Measurements from ENCODE around the gene C2orf92. TPM values are rescaled to one million over a fixed set of nuclear protein-coding genes. Genes with fewer than 3 reads are reported as not detected.

The C2orf92 gene
- total RNA-seq, 1 experiment from 2014 or later, result 10.2 TPM

DNA sequence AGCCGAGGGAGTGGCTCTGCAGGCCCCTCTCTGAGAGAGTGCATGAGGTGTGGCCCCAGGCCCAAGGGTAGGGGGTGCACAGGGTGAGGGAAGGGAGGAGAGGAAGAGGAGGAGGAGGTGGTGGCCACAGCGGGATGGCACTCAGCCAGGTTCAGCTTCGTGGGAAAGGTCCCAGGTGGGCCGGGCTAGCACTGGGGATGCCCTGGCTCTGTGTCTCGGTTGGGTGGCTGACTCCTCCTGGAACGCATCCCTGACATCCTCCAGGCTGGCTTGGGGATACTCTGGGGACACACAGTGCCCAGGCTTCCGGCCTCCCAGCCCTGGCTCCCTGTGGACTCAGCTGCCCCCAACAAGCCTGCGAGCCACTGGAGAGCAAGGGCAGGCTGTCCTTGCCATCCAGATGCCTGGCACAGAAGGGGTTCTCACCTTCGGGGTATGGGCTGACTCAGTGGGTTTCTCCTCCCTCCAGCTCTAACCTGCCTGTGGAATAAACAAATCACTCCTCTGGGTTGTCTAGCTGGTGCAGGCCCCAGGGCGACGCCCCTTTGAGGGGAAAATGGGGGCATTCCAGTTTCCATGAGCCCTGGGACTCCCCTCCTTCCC is 43.3 kb downstream of the C2orf92 start:
- no peaks in the 10 kb centered on the region for H3K9me3 Mint-ChIP-seq (ENCODE audit: unreplicated experiment)
- Histone ChIP-seq H3K4me1 (peaks cover 30% of the 10 kb centered on the region), H3K9me3 (no peaks in the 10 kb centered on the region), H3K27me3 (replicated peaks; ENCODE audit: control insufficient read depth, insufficient read depth, low read length) (no peaks in the 10 kb centered on the region), H3K36me3 (ENCODE audit: control insufficient read depth, insufficient read depth, low read length) (no peaks in the 10 kb centered on the region), H3K4me3 (ENCODE audit: low read depth, low read length) (no peak overlapping the region)
- peak overlapping the region; percentile 48 for H3K27ac Mint-ChIP-seq (ENCODE audit: unreplicated experiment)
- TF ChIP-seq, protein P1, sequence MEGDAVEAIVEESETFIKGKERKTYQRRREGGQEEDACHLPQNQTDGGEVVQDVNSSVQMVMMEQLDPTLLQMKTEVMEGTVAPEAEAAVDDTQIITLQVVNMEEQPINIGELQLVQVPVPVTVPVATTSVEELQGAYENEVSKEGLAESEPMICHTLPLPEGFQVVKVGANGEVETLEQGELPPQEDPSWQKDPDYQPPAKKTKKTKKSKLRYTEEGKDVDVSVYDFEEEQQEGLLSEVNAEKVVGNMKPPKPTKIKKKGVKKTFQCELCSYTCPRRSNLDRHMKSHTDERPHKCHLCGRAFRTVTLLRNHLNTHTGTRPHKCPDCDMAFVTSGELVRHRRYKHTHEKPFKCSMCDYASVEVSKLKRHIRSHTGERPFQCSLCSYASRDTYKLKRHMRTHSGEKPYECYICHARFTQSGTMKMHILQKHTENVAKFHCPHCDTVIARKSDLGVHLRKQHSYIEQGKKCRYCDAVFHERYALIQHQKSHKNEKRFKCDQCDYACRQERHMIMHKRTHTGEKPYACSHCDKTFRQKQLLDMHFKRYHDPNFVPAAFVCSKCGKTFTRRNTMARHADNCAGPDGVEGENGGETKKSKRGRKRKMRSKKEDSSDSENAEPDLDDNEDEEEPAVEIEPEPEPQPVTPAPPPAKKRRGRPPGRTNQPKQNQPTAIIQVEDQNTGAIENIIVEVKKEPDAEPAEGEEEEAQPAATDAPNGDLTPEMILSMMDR (IDR thresholded peaks at IDR 0.05; ENCODE audit: insufficient read depth in 1 of 2, low read depth in 1 of 2, low read length in 1 of 2, severe bottlenecking in 1 of 2, unreplicated experiment in 1 of 2), result no peak
- H3K4me3 Mint-ChIP-seq (ENCODE audit: unreplicated experiment), result no peak overlapping the region
- H3K36me3 Mint-ChIP-seq (ENCODE audit: insufficient read depth, unreplicated experiment), result no peaks in the 10 kb centered on the region
- ChIA-PET CTCF (interaction anchor here (2.1 kb wide), 1 partner anchor 13 kb away, joined by 5 read pairs; no protein-coding TSS in a partner anchor), POLR2A (no interaction called here)
- DNase-seq, result no peak
- peaks cover 34% of the 10 kb centered on the region for H3K4me1 Mint-ChIP-seq (ENCODE audit: low read depth, unreplicated experiment)
- no TSS peak for BruUV-seq (replicated peaks)
- intact Hi-C loops (cut with micrococcal nuclease; ENCODE audit: unreplicated experiment), result no loop called here
- no peaks in the 10 kb centered on the region for H3K27me3 Mint-ChIP-seq (ENCODE audit: insufficient read depth, unreplicated experiment)

DNA sequence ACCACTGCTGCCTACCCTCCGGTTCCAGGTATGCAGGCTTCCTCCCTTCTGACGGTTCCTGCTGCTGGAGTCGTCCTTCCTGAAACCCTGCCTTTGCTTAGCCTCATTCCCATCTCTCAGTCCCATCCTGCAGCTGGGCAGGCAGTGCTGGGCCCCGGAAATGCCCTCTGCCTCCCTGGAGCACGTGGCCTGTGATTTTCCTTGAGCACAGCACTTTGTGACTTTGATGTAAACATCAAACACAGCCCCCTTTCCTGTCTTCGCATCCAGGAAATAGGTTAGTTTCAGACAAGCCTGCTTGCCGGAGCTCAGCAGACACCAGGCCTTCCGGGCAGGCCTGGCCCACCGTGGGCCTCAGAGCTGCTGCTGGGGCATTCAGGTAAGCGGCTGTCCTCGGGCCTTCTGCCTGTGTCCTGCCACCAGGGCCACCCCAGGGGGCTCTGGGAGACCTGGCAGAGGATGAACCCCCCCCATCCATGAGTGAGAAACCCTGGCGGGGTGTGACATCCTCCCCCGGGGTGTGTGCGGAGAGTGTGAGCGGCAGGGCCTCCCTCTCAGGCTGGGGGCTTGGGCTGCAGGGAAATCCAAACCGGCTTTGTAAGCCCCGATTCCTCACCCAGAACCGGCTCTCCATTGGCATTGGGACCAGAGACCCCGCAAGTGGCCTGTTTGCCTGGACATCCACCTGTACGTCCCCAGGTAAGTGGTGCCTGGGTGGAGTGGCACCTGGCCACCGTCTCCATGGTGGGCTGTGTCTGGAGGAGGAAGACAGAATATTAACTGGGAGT is 44.0 kb downstream of the C2orf92 start, which contains the start of gene ZAP70:
ZAP70 (plus strand) TSS at position 281 of the 788 bp plus-strand sequence. CDS start 10,461 bp downstream, outside the sequence.
- Mint-ChIP-seq H3K9me3 (ENCODE audit: unreplicated experiment) (no peaks in the 10 kb centered on the region), H3K27ac (ENCODE audit: unreplicated experiment) (peak within 1 kb of the TSS; percentile 48), H3K36me3 (ENCODE audit: insufficient read depth, unreplicated experiment) (no peaks in the 10 kb centered on the region), H3K4me1 (ENCODE audit: low read depth, unreplicated experiment) (peaks cover 34% of the 10 kb centered on the region), H3K4me3 (ENCODE audit: unreplicated experiment) (no peak within 1 kb of the TSS), H3K27me3 (ENCODE audit: insufficient read depth, unreplicated experiment) (no peaks in the 10 kb centered on the region)
- H3K4me1 ChIP-seq, result peaks cover 30% of the 10 kb centered on the region
- POLR2A ChIA-PET, result no interaction called here
- no peaks in the 10 kb centered on the region for H3K27me3 ChIP-seq (replicated peaks; ENCODE audit: control insufficient read depth, insufficient read depth, low read length)
- DNase-seq, result peak in 1 of 2 experiments; percentile 27
- TF ChIP-seq, protein P1 (IDR thresholded peaks at IDR 0.05; ENCODE audit: insufficient read depth in 1 of 2, low read depth in 1 of 2, low read length in 1 of 2, severe bottlenecking in 1 of 2, unreplicated experiment in 1 of 2), result no peak
- no peak within 1 kb of the TSS for H3K4me3 ChIP-seq (ENCODE audit: low read depth, low read length)
- H3K36me3 ChIP-seq (ENCODE audit: control insufficient read depth, insufficient read depth, low read length), result no peaks in the 10 kb centered on the region
- H3K9me3 ChIP-seq, result no peaks in the 10 kb centered on the region
- CTCF ChIA-PET, result interaction anchor here (2.1 kb wide), 1 partner anchor 13 kb away, joined by 5 read pairs; no protein-coding TSS in a partner anchor
- BruUV-seq (replicated peaks), result no TSS peak
- intact Hi-C loops (cut with micrococcal nuclease; ENCODE audit: unreplicated experiment), result no loop called here

DNA sequence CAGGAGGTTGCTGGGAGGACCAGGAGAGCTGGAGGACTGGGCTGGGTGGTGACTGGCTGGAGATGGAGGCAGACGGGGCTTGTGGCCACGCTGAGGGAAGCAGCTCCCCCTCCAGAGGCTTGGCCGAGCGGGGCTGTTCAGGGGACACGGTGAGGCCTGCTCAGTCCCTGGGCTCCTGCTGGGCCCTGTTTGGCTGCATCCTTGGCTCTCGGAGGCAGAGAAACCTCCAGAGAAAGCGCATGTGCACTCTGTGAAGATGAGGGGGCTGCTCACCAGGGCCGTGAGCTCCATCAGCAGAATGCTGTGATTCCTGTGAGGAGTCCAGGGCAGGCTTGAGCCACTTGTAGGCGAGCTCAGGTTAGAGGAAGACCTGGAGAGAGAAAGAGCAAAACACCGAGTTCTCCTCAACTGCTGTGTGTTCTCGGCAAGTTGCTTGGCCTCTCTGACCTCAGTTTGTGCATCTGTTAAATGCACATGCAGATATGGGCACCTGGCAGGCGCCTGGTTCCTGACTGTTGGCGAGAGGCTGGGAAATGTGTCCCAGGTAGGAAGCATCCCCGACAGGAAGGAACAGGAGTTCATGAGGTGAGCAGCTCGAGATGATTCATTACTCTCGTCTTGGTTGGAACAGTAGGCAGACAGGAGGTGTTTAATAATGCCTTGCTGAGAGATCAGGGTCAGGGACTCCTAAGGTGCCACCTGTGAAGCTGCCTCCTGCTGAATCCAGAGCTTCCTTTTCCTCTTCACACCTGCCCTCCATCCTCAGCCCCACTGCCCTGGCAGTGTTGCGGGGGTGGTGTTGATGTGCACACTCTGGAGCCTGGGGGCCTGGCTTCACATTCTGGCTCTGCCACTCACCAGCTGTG is 44.8 kb downstream of the C2orf92 start:
- Mint-ChIP-seq H3K27ac (ENCODE audit: unreplicated experiment) (no peak overlapping the region), H3K36me3 (ENCODE audit: insufficient read depth, unreplicated experiment) (no peaks in the 10 kb centered on the region), H3K27me3 (ENCODE audit: insufficient read depth, unreplicated experiment) (no peaks in the 10 kb centered on the region), H3K9me3 (ENCODE audit: unreplicated experiment) (no peaks in the 10 kb centered on the region), H3K4me3 (ENCODE audit: unreplicated experiment) (no peak overlapping the region), H3K4me1 (ENCODE audit: low read depth, unreplicated experiment) (peaks cover 34% of the 10 kb centered on the region)
- DNase-seq, result peak in 1 of 2 experiments; percentile 30
- TF ChIP-seq, protein P1 (IDR thresholded peaks at IDR 0.05; ENCODE audit: insufficient read depth in 1 of 2, low read depth in 1 of 2, low read length in 1 of 2, severe bottlenecking in 1 of 2, unreplicated experiment in 1 of 2), result no peak
- H3K4me3 ChIP-seq (ENCODE audit: low read depth, low read length), result no peak overlapping the region
- BruUV-seq (replicated peaks), result no TSS peak
- H3K4me1 ChIP-seq, result peaks cover 30% of the 10 kb centered on the region
- intact Hi-C loops (cut with micrococcal nuclease; ENCODE audit: unreplicated experiment), result no loop called here
- ChIA-PET CTCF (no interaction called here), POLR2A (interaction anchor here (0.5 kb wide), 1 partner anchor 750 kb away, joined by 3 read pairs; no protein-coding TSS in a partner anchor)
- H3K9me3 ChIP-seq, result no peaks in the 10 kb centered on the region
- H3K36me3 ChIP-seq (ENCODE audit: control insufficient read depth, insufficient read depth, low read length), result no peaks in the 10 kb centered on the region
- no peaks in the 10 kb centered on the region for H3K27me3 ChIP-seq (replicated peaks; ENCODE audit: control insufficient read depth, insufficient read depth, low read length)

Data from Caco-2 (cell line).